ENCODE data around the gene RPS6KB2. TPM values are rescaled to one million over a fixed set of nuclear protein-coding genes. Genes with fewer than 3 reads are reported as not detected.

The RPS6KB2 gene
- total and polyA plus RNA-seq, 4 donors: 26.3 to 69.5 (median 56.2) TPM

DNA sequence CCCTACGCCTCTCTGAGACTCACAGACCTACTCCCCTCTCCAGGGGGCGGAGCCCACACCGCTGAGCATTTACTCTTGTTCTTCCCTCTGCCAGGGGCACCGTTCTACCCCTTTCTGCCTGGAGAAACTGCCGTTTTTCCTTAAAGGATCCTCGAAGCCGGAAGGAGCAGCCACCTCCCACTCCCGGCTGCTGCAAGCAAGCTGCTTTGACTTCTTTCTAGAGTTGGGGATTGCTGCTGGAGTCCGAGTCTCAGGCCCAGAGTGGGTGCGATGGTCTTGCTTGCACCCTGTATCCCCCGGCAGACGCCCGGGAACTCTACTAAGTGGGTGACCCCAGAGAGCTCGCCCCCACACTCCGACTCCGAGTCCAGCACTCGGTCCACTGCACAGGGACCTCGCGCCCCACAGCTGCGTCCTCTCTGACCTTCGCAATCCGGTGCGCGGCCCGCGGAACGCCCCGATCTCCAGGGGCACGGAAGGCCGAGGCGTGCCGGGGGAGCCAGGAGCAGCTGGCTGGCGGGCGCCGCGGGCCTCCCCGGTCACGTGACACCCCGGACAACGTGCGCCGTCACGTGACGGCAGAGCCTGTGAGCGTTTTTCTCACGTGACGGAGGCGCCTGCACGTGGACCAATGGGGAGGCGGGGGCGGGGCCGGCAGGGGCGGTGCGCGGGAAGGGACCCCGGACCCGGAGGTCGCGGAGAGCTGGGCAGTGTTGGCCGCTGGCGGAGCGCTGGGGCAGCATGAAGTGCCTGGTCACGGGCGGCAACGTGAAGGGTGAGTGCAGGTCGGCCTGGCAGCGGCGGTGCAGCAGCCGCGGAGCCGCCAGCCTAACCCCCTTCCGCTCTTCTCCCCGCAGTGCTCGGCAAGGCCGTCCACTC, 36.8 kb upstream of the RPS6KB2 start, which contains the start of gene RAD9A:
TSS of gene RAD9A (plus strand) at position 683 of the 879 bp plus-strand sequence. CDS start at position 742, 59 bp downstream.
- ATAC-seq (ENCODE audit: insufficient read depth, low FRiP score): peak; percentile 76
- Histone ChIP-seq H3K9me3 (ENCODE audit: control insufficient read depth in 4 of 4, insufficient read depth in 3 of 4, low read length in 3 of 4) (no peaks in the 10 kb centered on the region), H3K27ac (ENCODE audit: low read depth in 1 of 2, low read length in 1 of 2) (peak within 1 kb of the TSS; percentile 86 to 92), H3K9ac (ENCODE audit: insufficient read depth in 1 of 2, low read length in 2 of 2) (peak within 1 kb of the TSS; percentile 34 to 39), H3K4me3 (peak within 1 kb of the TSS; percentile 84), H3K36me3 (ENCODE audit: control insufficient read depth in 4 of 4, insufficient read depth in 4 of 4, low read length in 4 of 4) (peaks cover 0 to 17% (median 3%) of the 10 kb centered on the region in 4 donors), H3K4me1 (ENCODE audit: control insufficient read depth in 5 of 5, insufficient read depth in 5 of 5, low read length in 5 of 5) (peaks cover 0 to 14% (median 7%) of the 10 kb centered on the region in 5 donors), H3K27me3 (ENCODE audit: control insufficient read depth in 3 of 3, insufficient read depth in 3 of 3, low read length in 2 of 3) (peaks cover 0 to 6% (median 0%) of the 10 kb centered on the region in 3 donors)
- peak; percentile 94 to 97 (median 96) for DNase-seq
- WGBS, 2 donors: 0 to 1% methylated on average over 66 to 75 of the region's 75 CpGs
- TF ChIP-seq, protein P1, sequence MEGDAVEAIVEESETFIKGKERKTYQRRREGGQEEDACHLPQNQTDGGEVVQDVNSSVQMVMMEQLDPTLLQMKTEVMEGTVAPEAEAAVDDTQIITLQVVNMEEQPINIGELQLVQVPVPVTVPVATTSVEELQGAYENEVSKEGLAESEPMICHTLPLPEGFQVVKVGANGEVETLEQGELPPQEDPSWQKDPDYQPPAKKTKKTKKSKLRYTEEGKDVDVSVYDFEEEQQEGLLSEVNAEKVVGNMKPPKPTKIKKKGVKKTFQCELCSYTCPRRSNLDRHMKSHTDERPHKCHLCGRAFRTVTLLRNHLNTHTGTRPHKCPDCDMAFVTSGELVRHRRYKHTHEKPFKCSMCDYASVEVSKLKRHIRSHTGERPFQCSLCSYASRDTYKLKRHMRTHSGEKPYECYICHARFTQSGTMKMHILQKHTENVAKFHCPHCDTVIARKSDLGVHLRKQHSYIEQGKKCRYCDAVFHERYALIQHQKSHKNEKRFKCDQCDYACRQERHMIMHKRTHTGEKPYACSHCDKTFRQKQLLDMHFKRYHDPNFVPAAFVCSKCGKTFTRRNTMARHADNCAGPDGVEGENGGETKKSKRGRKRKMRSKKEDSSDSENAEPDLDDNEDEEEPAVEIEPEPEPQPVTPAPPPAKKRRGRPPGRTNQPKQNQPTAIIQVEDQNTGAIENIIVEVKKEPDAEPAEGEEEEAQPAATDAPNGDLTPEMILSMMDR (IDR thresholded peaks at IDR 0.05; ENCODE audit: control extremely low read depth, extremely low read depth): no peak

- Histone ChIP-seq H3K4me1 (ENCODE audit: control insufficient read depth in 5 of 5, insufficient read depth in 5 of 5, low read length in 5 of 5) (peaks cover 0 to 14% (median 7%) of the 10 kb centered on the region in 5 donors), H3K36me3 (ENCODE audit: control insufficient read depth in 4 of 4, insufficient read depth in 4 of 4, low read length in 4 of 4) (peaks cover 0 to 18% (median 3%) of the 10 kb centered on the region in 4 donors), H3K27me3 (ENCODE audit: control insufficient read depth in 3 of 3, insufficient read depth in 3 of 3, low read length in 2 of 3) (peaks cover 0 to under 1% (median 0%) of the 10 kb centered on the region in 3 donors), H3K9me3 (ENCODE audit: control insufficient read depth in 4 of 4, insufficient read depth in 3 of 4, low read length in 3 of 4) (no peaks in the 10 kb centered on the region), H3K9ac (ENCODE audit: insufficient read depth in 1 of 2, low read length in 2 of 2) (no peak overlapping the region), H3K4me3 (peak overlapping the region; percentile 84), H3K27ac (ENCODE audit: low read depth in 1 of 2, low read length in 1 of 2) (peak overlapping the region; percentile 47 to 78)
- TF ChIP-seq, protein P1 (IDR thresholded peaks at IDR 0.05; ENCODE audit: control extremely low read depth, extremely low read depth): no peak
- DNase-seq: no peak
- WGBS, 2 donors: 8 to 10% methylated on average over 28 to 31 of the region's 31 CpGs
- ATAC-seq (ENCODE audit: insufficient read depth, low FRiP score): no peak
Measured at GRCh38 chr11:67392183-67392715, 36.0 kb upstream of the RPS6KB2 start.

GRCh38 chr11:67393437-67393836, 34.9 kb upstream of the RPS6KB2 start:
- Histone ChIP-seq H3K9me3 (ENCODE audit: control insufficient read depth in 4 of 4, insufficient read depth in 3 of 4, low read length in 3 of 4) (no peaks in the 10 kb centered on the region), H3K27me3 (ENCODE audit: control insufficient read depth in 3 of 3, insufficient read depth in 3 of 3, low read length in 2 of 3) (no peaks in the 10 kb centered on the region), H3K4me1 (ENCODE audit: control insufficient read depth in 5 of 5, insufficient read depth in 5 of 5, low read length in 5 of 5) (peaks cover 0 to 20% (median 7%) of the 10 kb centered on the region in 5 donors), H3K9ac (ENCODE audit: insufficient read depth in 1 of 2, low read length in 2 of 2) (no peak overlapping the region), H3K4me3 (no peak overlapping the region), H3K27ac (ENCODE audit: low read depth in 1 of 2, low read length in 1 of 2) (no peak overlapping the region), H3K36me3 (ENCODE audit: control insufficient read depth in 4 of 4, insufficient read depth in 4 of 4, low read length in 4 of 4) (peaks cover 0 to 29% (median 11%) of the 10 kb centered on the region in 4 donors)
- DNase-seq: no peak
- WGBS, 2 donors: 93 to 94% methylated on average over 18 of the region's 18 CpGs
- TF ChIP-seq, protein P1 (IDR thresholded peaks at IDR 0.05; ENCODE audit: control extremely low read depth, extremely low read depth): no peak
- ATAC-seq (ENCODE audit: insufficient read depth, low FRiP score): no peak

Measured in lung (tissue), 12 donors.